Ascending aorta (tissue), 2 donors: Measurements from ENCODE around the gene CD300LD. TPM values are rescaled to one million over a fixed set of nuclear protein-coding genes. Genes with fewer than 3 reads are reported as not detected.

Experiments
- DNase-seq, 2 donors: peaks; one replicate each; pipeline ENCODE4 v3.0.0-alpha.2; 2019; ENCODE audit warnings: low spot score in 2 of 2
- H3K27ac ChIP-seq, 2 donors: fragments of 200-600 bp; sonication (generic); one replicate each; pipeline ENCODE4 v1.5.1; 2016 to 2017; ENCODE audit warnings: mild to moderate bottlenecking in 1 of 2
- H3K27me3 ChIP-seq: fragments of 200-600 bp; sonication (generic); one replicate; pipeline ENCODE4 v1.5.1; 2017
- H3K36me3 ChIP-seq, 2 donors: fragments of 200-600 bp; sonication (generic); one replicate each; pipeline ENCODE4 v1.5.1; 2016
- H3K4me1 ChIP-seq, 2 donors: fragments of 200-600 bp; sonication (generic); one replicate each; pipeline ENCODE4 v1.5.1; 2016 to 2017; ENCODE audit warnings: mild to moderate bottlenecking in 1 of 2
- H3K4me3 ChIP-seq, 2 donors: fragments of 200-600 bp; sonication (generic); one replicate each; pipeline ENCODE4 v1.5.1; 2016 to 2017; ENCODE audit warnings: mild to moderate bottlenecking in 1 of 2
- H3K9me3 ChIP-seq, 2 donors: fragments of 200-600 bp; sonication (generic); one replicate each; pipeline ENCODE4 v1.5.1; 2016
- intact Hi-C: fragments of 100-400 bp; cut with DNase I; formaldehyde crosslinking; loops from one replicate; pipeline ENCODE4 v1.15.1; 2023
- total RNA-seq: library from RNA; depleted of rRNA; stranded (reverse); fragments of >200 nt; gene quantifications from one replicate; pipeline ENCODE4 v1.1.0, GENCODE V29; 2016
- TF ChIP-seq, protein P1 (sequence below), 3 experiments: fragments of 200-600 bp in 2 of 3; fragments of 450-650 bp in 1 of 3; sonication (generic) in 2 of 3; IDR thresholded peaks; one replicate each; pipeline ENCODE4 v1.5.1; 2016 to 2019; ENCODE audit warnings: antibody characterized with exemption in 3 of 3, mild to moderate bottlenecking in 1 of 3, moderate library complexity in 1 of 3

The CD300LD gene
- total RNA-seq, 1 donor from 2014 or later, result not detected

DNA sequence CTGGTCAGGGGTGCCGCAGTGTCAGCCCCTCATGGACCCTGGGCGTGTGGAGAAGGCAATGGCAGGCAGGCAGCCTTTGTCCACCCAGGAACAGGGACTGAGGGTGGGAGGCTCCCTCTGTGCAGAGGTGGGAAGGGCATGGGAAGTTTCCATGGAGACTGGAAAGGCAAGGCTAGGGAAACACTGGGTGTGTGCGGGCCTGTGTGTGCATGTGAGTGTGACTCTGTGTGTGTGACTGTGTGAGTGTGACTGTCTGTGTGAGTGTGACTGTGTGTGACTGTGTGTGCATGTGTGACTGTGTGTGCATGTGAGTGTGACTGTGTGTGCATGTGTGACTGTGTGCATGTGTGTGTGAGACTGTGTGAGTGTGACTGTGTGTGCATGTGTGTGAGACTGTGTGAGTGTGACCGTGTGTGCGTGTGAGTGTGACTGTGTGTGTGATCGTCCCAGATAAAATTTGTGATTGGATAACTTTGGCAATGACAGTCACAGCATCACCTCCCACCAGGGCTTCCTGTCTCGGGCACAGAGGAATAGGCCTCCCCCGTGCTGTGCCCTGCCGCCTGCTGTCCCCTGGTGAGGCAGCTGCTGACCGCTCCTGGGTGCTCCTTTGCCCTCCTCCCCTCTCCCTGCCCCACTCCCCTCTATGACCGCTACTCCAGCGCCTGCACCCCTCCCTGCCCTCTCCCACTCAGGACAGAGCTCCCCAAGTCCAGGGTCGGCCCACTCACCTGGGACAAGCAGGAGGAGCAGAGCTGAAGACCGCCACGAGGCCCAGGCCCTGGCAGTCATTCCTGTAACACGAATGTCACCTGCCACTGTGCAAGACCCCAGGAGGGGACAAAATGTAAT is 46.9 kb downstream of the CD300LD start:
- Histone ChIP-seq H3K27ac (no peak overlapping the region), H3K27me3 (no peaks in the 10 kb centered on the region), H3K36me3 (no peaks in the 10 kb centered on the region), H3K4me1 (no peaks in the 10 kb centered on the region), H3K9me3 (no peaks in the 10 kb centered on the region), H3K4me3 (peak overlapping the region in 1 of 2 donors; percentile 25)
- intact Hi-C loops, result no loop called here
- DNase-seq, result no peak
- TF ChIP-seq, protein P1, sequence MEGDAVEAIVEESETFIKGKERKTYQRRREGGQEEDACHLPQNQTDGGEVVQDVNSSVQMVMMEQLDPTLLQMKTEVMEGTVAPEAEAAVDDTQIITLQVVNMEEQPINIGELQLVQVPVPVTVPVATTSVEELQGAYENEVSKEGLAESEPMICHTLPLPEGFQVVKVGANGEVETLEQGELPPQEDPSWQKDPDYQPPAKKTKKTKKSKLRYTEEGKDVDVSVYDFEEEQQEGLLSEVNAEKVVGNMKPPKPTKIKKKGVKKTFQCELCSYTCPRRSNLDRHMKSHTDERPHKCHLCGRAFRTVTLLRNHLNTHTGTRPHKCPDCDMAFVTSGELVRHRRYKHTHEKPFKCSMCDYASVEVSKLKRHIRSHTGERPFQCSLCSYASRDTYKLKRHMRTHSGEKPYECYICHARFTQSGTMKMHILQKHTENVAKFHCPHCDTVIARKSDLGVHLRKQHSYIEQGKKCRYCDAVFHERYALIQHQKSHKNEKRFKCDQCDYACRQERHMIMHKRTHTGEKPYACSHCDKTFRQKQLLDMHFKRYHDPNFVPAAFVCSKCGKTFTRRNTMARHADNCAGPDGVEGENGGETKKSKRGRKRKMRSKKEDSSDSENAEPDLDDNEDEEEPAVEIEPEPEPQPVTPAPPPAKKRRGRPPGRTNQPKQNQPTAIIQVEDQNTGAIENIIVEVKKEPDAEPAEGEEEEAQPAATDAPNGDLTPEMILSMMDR (IDR thresholded peaks at IDR 0.05), result no peak

DNA sequence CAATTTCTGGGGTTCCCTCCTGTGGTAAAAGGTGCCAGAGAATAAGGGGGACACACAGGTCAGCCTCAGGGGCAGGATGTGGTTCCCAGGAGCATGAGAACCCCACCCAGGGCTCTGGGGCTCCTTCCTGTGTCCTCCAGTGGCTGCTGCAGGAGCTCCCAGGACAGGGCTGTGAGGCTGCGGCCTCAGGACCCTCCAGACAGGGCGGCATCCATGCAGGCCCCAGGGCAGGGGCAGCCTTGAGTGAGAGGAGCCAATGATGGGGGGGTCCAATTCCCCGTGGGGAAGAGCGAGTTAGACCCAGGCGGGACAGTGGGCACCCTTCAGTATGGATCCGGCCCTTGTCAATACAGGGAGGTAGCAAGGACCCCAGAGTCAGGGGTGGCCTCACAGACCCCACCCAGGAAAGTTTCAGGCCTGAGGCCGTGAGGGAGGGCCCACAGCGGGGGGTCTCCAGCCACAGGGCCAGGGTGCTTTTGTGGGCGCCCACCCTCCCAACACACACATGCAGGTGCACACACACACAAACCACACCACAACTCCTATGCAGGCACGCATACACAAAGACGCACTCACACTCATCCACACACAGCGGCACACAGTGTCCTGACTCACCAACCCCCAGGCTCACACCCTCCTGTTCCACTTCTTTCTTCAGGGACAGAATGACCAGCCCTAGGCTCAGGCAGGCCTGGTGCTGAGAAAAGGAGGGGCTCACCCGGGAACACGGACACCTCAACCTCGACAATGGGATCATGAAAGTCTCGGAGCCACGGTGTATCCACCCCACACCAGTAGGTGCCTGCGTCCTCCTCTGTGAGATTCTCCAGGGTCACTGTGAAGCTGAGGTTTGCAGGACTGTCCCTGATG is 48.0 kb downstream of the CD300LD start:
- TF ChIP-seq, protein P1 (IDR thresholded peaks at IDR 0.05), result no peak
- H3K4me1 ChIP-seq, result no peaks in the 10 kb centered on the region
- DNase-seq, result no peak

DNA sequence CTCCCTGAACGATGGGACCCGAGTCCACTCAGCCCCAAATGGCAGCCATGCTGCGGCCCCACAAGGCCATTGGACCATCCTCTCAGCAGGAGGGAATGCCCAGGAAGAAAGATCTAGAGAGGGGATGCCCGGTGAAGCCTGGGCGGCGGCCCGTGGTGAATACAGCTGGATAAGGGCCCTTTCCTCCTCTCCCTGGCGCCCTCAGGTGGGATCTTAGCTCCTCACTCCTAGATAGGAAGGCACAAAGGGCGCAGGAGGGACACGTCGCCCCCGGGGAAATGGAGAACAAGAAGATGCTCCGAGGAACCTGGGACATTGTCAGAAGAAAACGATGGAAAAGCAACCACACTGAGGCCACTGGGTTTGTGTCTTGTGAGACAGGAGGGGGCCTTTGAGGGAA is 48.7 kb downstream of the CD300LD start:
- no peaks in the 10 kb centered on the region for H3K27me3 ChIP-seq
- no peaks in the 10 kb centered on the region for H3K4me1 ChIP-seq
- no peak for DNase-seq
- H3K9me3 ChIP-seq, result no peaks in the 10 kb centered on the region
- intact Hi-C loops, result no loop called here
- no peak overlapping the region for H3K4me3 ChIP-seq
- TF ChIP-seq, protein P1 (IDR thresholded peaks at IDR 0.05), result no peak
- no peak overlapping the region for H3K27ac ChIP-seq
- no peaks in the 10 kb centered on the region for H3K36me3 ChIP-seq

More for the DNA sequence above, 48.0 kb downstream of the CD300LD start:
- Histone ChIP-seq H3K27me3 (no peaks in the 10 kb centered on the region), H3K27ac (no peak overlapping the region), H3K9me3 (no peaks in the 10 kb centered on the region), H3K4me3 (no peak overlapping the region), H3K36me3 (no peaks in the 10 kb centered on the region)
- intact Hi-C loops, result no loop called here

DNA sequence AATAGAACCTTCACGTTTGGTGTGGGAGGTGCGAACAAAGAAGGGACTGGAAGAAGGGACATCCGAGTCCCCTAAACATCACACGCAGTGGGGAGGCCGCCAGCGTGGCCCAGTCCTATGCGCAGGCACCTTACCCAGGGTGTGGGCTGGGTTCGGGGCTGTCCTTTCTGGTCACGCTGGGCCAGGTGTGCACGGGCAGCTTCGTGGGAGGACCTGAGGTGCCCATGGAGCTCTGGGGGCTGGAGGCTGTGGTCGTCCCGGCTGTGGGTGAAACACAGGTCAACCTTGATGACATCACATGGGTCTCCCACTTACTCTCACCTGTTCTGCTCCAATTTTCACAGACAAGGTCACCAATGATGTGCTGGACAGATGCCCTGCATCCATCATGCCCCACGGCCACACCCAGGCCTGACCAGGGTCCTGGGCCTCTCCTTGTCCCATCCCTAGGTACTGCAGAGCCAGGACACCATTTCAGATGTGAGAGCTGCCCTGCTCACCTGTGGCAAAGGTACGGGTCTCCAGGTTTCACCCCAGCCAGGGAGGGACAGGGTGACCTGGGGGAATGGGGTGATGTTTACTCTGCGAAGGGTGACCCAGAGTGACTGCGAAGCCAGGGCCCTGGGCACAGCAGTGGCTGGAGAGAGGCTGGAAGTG is 49.2 kb downstream of the CD300LD start:
- Histone ChIP-seq H3K27me3 (no peaks in the 10 kb centered on the region), H3K36me3 (no peaks in the 10 kb centered on the region), H3K27ac (no peak overlapping the region), H3K9me3 (no peaks in the 10 kb centered on the region), H3K4me3 (no peak overlapping the region), H3K4me1 (no peaks in the 10 kb centered on the region)
- no peak for DNase-seq
- intact Hi-C loops, result no loop called here
- TF ChIP-seq, protein P1 (IDR thresholded peaks at IDR 0.05), result no peak

DNA sequence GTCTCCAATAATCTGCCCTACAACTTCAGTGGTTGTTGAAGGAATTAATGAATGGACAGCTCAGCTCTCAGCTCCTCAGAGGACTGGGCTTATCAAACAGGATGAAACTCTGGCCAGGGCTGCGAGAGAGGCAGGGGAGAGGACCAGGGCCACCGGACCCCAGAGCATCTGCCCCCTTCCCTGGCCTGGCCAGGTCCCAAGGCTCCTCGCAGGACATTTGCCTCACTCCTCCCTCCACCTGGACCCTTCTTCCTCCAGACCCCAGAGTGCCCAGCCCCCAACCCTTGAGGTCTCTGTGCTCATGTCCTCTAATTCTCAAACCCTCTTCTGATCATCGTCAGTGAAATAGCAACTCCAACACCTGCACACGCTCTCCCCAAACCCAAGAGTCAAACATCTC is 49.9 kb downstream of the CD300LD start:
- H3K4me3 ChIP-seq, result no peak overlapping the region
- intact Hi-C loops, result no loop called here
- H3K27me3 ChIP-seq, result no peaks in the 10 kb centered on the region
- no peaks in the 10 kb centered on the region for H3K9me3 ChIP-seq
- no peaks in the 10 kb centered on the region for H3K36me3 ChIP-seq
- DNase-seq, result peak in 1 of 2 donors; percentile 12
- H3K4me1 ChIP-seq, result no peaks in the 10 kb centered on the region
- H3K27ac ChIP-seq, result no peak overlapping the region
- TF ChIP-seq, protein P1 (IDR thresholded peaks at IDR 0.05), result no peak
